ENCODE measurements around the gene CDK16. TPM values are rescaled to one million over a fixed set of nuclear protein-coding genes. Genes with fewer than 3 reads are reported as not detected.

CDK16 gene
- total and polyA plus RNA-seq, 2 of the 13 experiments (the other 11 are each of a cell fraction or from before 2014, with no cell fraction given) = 64.5 to 225 TPM

DNA sequence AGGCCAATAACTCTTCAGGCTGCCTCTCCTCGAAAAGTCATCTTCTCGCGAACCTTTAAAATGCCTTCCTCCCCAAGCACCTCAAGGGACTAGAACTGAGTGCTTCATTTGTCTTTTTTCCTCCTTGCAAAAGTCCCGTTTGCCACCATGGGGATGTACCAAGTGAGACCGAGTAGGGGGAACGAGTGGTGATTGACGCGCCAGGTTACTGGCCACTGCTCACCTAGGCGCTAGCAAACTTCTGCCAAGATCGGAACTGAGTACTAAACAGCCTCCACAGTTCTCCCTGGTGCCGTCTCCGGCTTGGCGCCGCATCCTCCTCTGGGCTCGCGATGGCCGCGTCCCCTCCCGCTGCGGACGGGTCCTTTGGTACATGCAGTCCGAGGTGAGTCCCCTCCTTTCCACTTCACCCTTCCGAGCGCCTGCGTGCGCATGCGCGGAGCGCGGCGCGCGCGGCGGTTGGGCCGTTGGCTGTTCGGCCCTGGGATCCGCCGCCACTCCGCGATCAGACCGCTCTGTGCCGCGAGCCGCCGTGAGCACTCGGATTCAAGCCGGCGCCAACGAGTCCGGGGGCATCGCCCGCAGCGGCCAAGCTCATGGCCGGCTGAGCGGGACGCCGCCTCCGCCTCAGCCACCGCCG lies at the start of gene CDK16 (continued):
- TF ChIP-seq HOXA3 (CRISPR knock-in tag; IDR thresholded peaks at IDR 0.05) (peak; percentile 38; the same call in 1 of the 2 replicates), SP5 (CRISPR knock-in tag; IDR thresholded peaks at IDR 0.05; ENCODE audit: borderline replicate concordance, low read depth) (0 out of 2 replicates have a peak, but pooled peaks have one; percentile 8), ATF7 (IDR thresholded peaks at IDR 0.05) (peak; percentile 77), ATF7 (CRISPR knock-in tag; IDR thresholded peaks at IDR 0.05) (no peak), POLR2G (IDR thresholded peaks at IDR 0.05; ENCODE audit: low read depth, low read length) (peak; percentile 76), TBX2 (CRISPR knock-in tag; IDR thresholded peaks at IDR 0.05; ENCODE audit: borderline replicate concordance) (peak; percentile 43; the same call in 1 of the 2 replicates), ZNF781 (CRISPR knock-in tag; IDR thresholded peaks at IDR 0.05; ENCODE audit: borderline replicate concordance, not compliant biosample characterization) (peak; percentile 21), POLR2AphosphoS5 (IDR thresholded peaks at IDR 0.05; ENCODE audit: low read depth, low read length) (peak; percentile 39; the same call in 1 of the 2 replicates), PHF8 (CRISPR knock-in tag; IDR thresholded peaks at IDR 0.05) (peak; percentile 41), IKZF4 (CRISPR knock-in tag; IDR thresholded peaks at IDR 0.05; ENCODE audit: borderline replicate concordance, low read depth, not compliant biosample characterization) (no peak), CHCHD3 (CRISPR knock-in tag; IDR thresholded peaks at IDR 0.05) (0 out of 2 replicates have a peak, but pooled peaks have one; percentile 71), ZNF7 (CRISPR knock-in tag; IDR thresholded peaks at IDR 0.05) (no peak), YEATS2 (CRISPR knock-in tag; IDR thresholded peaks at IDR 0.05; ENCODE audit: borderline replicate concordance) (peak; percentile 39; the same call in 1 of the 2 replicates), ZFYVE20 (CRISPR knock-in tag; IDR thresholded peaks at IDR 0.05; ENCODE audit: borderline replicate concordance, low read depth) (no peak), SMARCC2 (IDR thresholded peaks at IDR 0.05) (no peak), NFKBIZ (CRISPR knock-in tag; IDR thresholded peaks at IDR 0.05) (0 out of 2 replicates have a peak, but pooled peaks have one; percentile 27), ZNF616 (CRISPR knock-in tag; IDR thresholded peaks at IDR 0.05; ENCODE audit: low read depth) (0 out of 2 replicates have a peak, but pooled peaks have one; percentile 32), ZNF724P (CRISPR knock-in tag; IDR thresholded peaks at IDR 0.05; ENCODE audit: borderline replicate concordance) (peak; percentile 38; the same call in 1 of the 2 replicates), TAF1 (CRISPR knock-in tag; IDR thresholded peaks at IDR 0.05) (peak; percentile 65; the same call in 1 of the 2 replicates), YEATS4 (CRISPR knock-in tag; IDR thresholded peaks at IDR 0.05; ENCODE audit: borderline replicate concordance) (peak; percentile 37; the same call in 1 of the 2 replicates), ZFX (CRISPR knock-in tag; IDR thresholded peaks at IDR 0.05; ENCODE audit: low read depth) (peak; percentile 24)
- TF ChIP-seq, protein P1, sequence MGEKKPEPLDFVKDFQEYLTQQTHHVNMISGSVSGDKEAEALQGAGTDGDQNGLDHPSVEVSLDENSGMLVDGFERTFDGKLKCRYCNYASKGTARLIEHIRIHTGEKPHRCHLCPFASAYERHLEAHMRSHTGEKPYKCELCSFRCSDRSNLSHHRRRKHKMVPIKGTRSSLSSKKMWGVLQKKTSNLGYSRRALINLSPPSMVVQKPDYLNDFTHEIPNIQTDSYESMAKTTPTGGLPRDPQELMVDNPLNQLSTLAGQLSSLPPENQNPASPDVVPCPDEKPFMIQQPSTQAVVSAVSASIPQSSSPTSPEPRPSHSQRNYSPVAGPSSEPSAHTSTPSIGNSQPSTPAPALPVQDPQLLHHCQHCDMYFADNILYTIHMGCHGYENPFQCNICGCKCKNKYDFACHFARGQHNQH (CRISPR knock-in tag; IDR thresholded peaks at IDR 0.05) = 0 out of 2 replicates have a peak, but pooled peaks have one; percentile 16
- TF ChIP-seq, protein P2, sequence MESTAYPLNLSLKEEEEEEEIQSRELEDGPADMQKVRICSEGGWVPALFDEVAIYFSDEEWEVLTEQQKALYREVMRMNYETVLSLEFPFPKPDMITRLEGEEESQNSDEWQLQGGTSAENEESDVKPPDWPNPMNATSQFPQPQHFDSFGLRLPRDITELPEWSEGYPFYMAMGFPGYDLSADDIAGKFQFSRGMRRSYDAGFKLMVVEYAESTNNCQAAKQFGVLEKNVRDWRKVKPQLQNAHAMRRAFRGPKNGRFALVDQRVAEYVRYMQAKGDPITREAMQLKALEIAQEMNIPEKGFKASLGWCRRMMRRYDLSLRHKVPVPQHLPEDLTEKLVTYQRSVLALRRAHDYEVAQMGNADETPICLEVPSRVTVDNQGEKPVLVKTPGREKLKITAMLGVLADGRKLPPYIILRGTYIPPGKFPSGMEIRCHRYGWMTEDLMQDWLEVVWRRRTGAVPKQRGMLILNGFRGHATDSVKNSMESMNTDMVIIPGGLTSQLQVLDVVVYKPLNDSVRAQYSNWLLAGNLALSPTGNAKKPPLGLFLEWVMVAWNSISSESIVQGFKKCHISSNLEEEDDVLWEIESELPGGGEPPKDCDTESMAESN (CRISPR knock-in tag; conservative IDR thresholded peaks at IDR 0.05) = 0 out of 2 replicates have a peak, but pooled peaks have one; percentile 51
- TF ChIP-seq, protein P3, sequence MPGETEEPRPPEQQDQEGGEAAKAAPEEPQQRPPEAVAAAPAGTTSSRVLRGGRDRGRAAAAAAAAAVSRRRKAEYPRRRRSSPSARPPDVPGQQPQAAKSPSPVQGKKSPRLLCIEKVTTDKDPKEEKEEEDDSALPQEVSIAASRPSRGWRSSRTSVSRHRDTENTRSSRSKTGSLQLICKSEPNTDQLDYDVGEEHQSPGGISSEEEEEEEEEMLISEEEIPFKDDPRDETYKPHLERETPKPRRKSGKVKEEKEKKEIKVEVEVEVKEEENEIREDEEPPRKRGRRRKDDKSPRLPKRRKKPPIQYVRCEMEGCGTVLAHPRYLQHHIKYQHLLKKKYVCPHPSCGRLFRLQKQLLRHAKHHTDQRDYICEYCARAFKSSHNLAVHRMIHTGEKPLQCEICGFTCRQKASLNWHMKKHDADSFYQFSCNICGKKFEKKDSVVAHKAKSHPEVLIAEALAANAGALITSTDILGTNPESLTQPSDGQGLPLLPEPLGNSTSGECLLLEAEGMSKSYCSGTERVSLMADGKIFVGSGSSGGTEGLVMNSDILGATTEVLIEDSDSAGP (CRISPR knock-in tag; IDR thresholded peaks at IDR 0.05; ENCODE audit: borderline replicate concordance) = peak; percentile 45; the same call in 1 of the 2 replicates
- TF ChIP-seq, protein P4, sequence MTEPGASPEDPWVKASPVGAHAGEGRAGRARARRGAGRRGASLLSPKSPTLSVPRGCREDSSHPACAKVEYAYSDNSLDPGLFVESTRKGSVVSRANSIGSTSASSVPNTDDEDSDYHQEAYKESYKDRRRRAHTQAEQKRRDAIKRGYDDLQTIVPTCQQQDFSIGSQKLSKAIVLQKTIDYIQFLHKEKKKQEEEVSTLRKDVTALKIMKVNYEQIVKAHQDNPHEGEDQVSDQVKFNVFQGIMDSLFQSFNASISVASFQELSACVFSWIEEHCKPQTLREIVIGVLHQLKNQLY (CRISPR knock-in tag; IDR thresholded peaks at IDR 0.05) = no peak

Measured in HepG2 (cell line).